Stimulated activated CD8-positive, alpha-beta memory T cell treated with anti-CD3 and anti-CD28 coated beads, Interleukin-7, amount 100 ng/mL, for 4 hours (primary cell): ENCODE measurements around the gene ZDHHC24.

ENCODE experiments used
- DNase-seq, 2 donors: peaks; one replicate each; pipeline ENCODE4 v3.0.0-alpha.2; 2020; ENCODE audit warnings: low read depth in 2 of 2

ZDHHC24 gene

GRCh38 chr11:66472054-66472453 lies 73.8 kb downstream of the ZDHHC24 start:
- DNase-seq: no peak

GRCh38 chr11:66471142-66471541 lies 74.7 kb downstream of the ZDHHC24 start:
- DNase-seq: no peak
